Ureter (tissue), 1 donor: Measurements from ENCODE around the gene SF3B1. TPM values are rescaled to one million over a fixed set of nuclear protein-coding genes. Genes with fewer than 3 reads are reported as not detected.
"Not testable (repeated sequence)": the region's sequence is repeated elsewhere in the genome, so short reads cannot be mapped to it uniquely, and the experiment has no call there.

Source experiments
- DNase-seq: peaks from one replicate; pipeline ENCODE4 v3.0.0-alpha.2; 2020; ENCODE audit warnings: low spot score
- total RNA-seq: library from RNA; stranded (reverse); gene quantifications from one replicate; pipeline ENCODE4 v1.2.4, GENCODE V29; 2023
- donor health status: DM: yes; HTN: yes; CAD: no.

The SF3B1 gene
- total RNA-seq, result 313 TPM

GRCh38 chr2:197434541-197435513, at the start of gene SF3B1:
TSS of gene SF3B1 (minus strand) at chr2:197435028. CDS start at chr2:197434999, 29 bp downstream.
- DNase-seq, result peak; percentile 99

GRCh38 chr2:197484248-197484647, 49.4 kb upstream of the SF3B1 start:
- DNase-seq, result not testable (repeated sequence)

- DNase-seq, result no peak
Observed at GRCh38 chr2:197480165-197481036, 45.6 kb upstream of the SF3B1 start.

- DNase-seq, result no peak
Observed at GRCh38 chr2:197477797-197478196, 43.0 kb upstream of the SF3B1 start.

GRCh38 chr2:197472166-197472565, 37.3 kb upstream of the SF3B1 start:
- DNase-seq, result no peak

GRCh38 chr2:197464175-197464574, 29.3 kb upstream of the SF3B1 start:
- DNase-seq, result no peak

GRCh38 chr2:197461057-197461456, 26.2 kb upstream of the SF3B1 start:
- DNase-seq, result no peak

- DNase-seq, result no peak
Observed at GRCh38 chr2:197460649-197461048, 25.8 kb upstream of the SF3B1 start.

GRCh38 chr2:197455428-197455827, 20.6 kb upstream of the SF3B1 start:
- DNase-seq, result no peak

GRCh38 chr2:197454923-197455322, 20.1 kb upstream of the SF3B1 start:
- DNase-seq, result no peak

GRCh38 chr2:197453914-197454398, 19.1 kb upstream of the SF3B1 start:
- DNase-seq, result no peak

- DNase-seq, result peak; percentile 100
Observed at GRCh38 chr2:197453123-197453913, 18.5 kb upstream of the SF3B1 start, which contains the start of gene COQ10B. TSS of gene COQ10B (plus strand) at chr2:197453552. CDS start at chr2:197453561, 9 bp downstream.

GRCh38 chr2:197452754-197453122, 17.9 kb upstream of the SF3B1 start:
- DNase-seq, result no peak

- DNase-seq, result not testable (repeated sequence)
Observed at GRCh38 chr2:197450935-197451358, 16.1 kb upstream of the SF3B1 start.

GRCh38 chr2:197450465-197450864, 15.6 kb upstream of the SF3B1 start:
- DNase-seq, result no peak

GRCh38 chr2:197446844-197447243, 12.0 kb upstream of the SF3B1 start:
- DNase-seq, result no peak

- no peak for DNase-seq
Observed at GRCh38 chr2:197445746-197446145, 10.9 kb upstream of the SF3B1 start.

- no peak for DNase-seq
Observed at GRCh38 chr2:197442857-197443256, 8.0 kb upstream of the SF3B1 start.

- DNase-seq, result no peak
Observed at GRCh38 chr2:197437380-197437779, 2.6 kb upstream of the SF3B1 start.

- no peak for DNase-seq
Observed at GRCh38 chr2:197435598-197436420, 981 bp upstream of the SF3B1 start.
